HEK293 (cell line): ENCODE data around the gene SIK3.

Experiments
- FEZF1 ChIP-seq: fragments of 450-650 bp; formaldehyde crosslinking; IDR thresholded peaks from 2 replicates; pipeline ENCODE4 v1.5.1; 2016; ENCODE audit warnings: missing biosample characterization, missing genetic modification characterization
- OSR2 ChIP-seq: fragments of 450-650 bp; formaldehyde crosslinking; IDR thresholded peaks from 2 replicates; pipeline ENCODE4 v1.5.1; 2016; ENCODE audit warnings: missing biosample characterization, missing genetic modification characterization
- REPIN1 ChIP-seq: fragments of 450-650 bp; formaldehyde crosslinking; IDR thresholded peaks from 2 replicates; pipeline ENCODE4 v1.5.1; 2017; ENCODE audit warnings: missing biosample characterization, missing genetic modification characterization, low read depth
- SALL2 ChIP-seq: fragments of 450-650 bp; formaldehyde crosslinking; IDR thresholded peaks from 2 replicates; pipeline ENCODE4 v1.5.0; 2017; ENCODE audit warnings: missing biosample characterization, mild to moderate bottlenecking, missing genetic modification characterization, borderline replicate concordance
- ZNF121 ChIP-seq: fragments of 450-650 bp; formaldehyde crosslinking; IDR thresholded peaks from 2 replicates; pipeline ENCODE4 v1.5.1; 2016; ENCODE audit warnings: missing biosample characterization, missing genetic modification characterization
- ZNF132 ChIP-seq: fragments of 450-650 bp; formaldehyde crosslinking; IDR thresholded peaks from 2 replicates; pipeline ENCODE4 v1.5.1; 2017; ENCODE audit warnings: missing biosample characterization, missing genetic modification characterization, borderline replicate concordance
- ZNF133 ChIP-seq: fragments of 450-650 bp; formaldehyde crosslinking; IDR thresholded peaks from 2 replicates; pipeline ENCODE4 v1.5.1; 2016; ENCODE audit warnings: missing biosample characterization, missing genetic modification characterization
- ZNF157 ChIP-seq: fragments of 450-650 bp; formaldehyde crosslinking; IDR thresholded peaks from 2 replicates; pipeline ENCODE4 v1.5.1; 2016; ENCODE audit warnings: missing biosample characterization, missing genetic modification characterization
- ZNF175 ChIP-seq: fragments of 450-650 bp; formaldehyde crosslinking; IDR thresholded peaks from 2 replicates; pipeline ENCODE4 v1.5.1; 2016; ENCODE audit warnings: missing biosample characterization, missing genetic modification characterization
- ZNF19 ChIP-seq: fragments of 450-650 bp; formaldehyde crosslinking; IDR thresholded peaks from 2 replicates; pipeline ENCODE4; 2016; ENCODE audit warnings: missing biosample characterization, missing genetic modification characterization, low read depth
- ZNF202 ChIP-seq: fragments of 450-650 bp; formaldehyde crosslinking; IDR thresholded peaks from 2 replicates; pipeline ENCODE4 v1.5.1; 2016; ENCODE audit warnings: missing biosample characterization, missing genetic modification characterization, borderline replicate concordance
- ZNF266 ChIP-seq: fragments of 450-650 bp; formaldehyde crosslinking; IDR thresholded peaks from 2 replicates; pipeline ENCODE4 v1.5.1; 2016; ENCODE audit warnings: missing biosample characterization, missing genetic modification characterization, low read depth
- ZNF366 ChIP-seq: fragments of 450-650 bp; formaldehyde crosslinking; conservative IDR thresholded peaks from 2 replicates; pipeline ENCODE4 v1.5.1; 2016; ENCODE audit warnings: missing biosample characterization, missing genetic modification characterization
- ZNF391 ChIP-seq: fragments of 450-650 bp; formaldehyde crosslinking; IDR thresholded peaks from 2 replicates; pipeline ENCODE4 v1.5.1; 2016; ENCODE audit warnings: low read depth, missing biosample characterization, missing genetic modification characterization, borderline replicate concordance
- ZNF514 ChIP-seq: fragments of 450-650 bp; formaldehyde crosslinking; IDR thresholded peaks from 2 replicates; pipeline ENCODE4 v1.5.1; 2016; ENCODE audit warnings: missing biosample characterization, missing genetic modification characterization
- ZNF529 ChIP-seq: fragments of 450-650 bp; formaldehyde crosslinking; IDR thresholded peaks from 2 replicates; pipeline ENCODE4 v1.5.1; 2017; ENCODE audit warnings: missing genetic modification characterization, missing biosample characterization; ENCODE audit not compliant: insufficient replicate concordance
- ZNF701 ChIP-seq: fragments of 450-650 bp; formaldehyde crosslinking; IDR thresholded peaks from 2 replicates; pipeline ENCODE4 v1.5.1; 2016; ENCODE audit warnings: missing biosample characterization, missing genetic modification characterization
- ZNF776 ChIP-seq: fragments of 450-650 bp; formaldehyde crosslinking; IDR thresholded peaks from 2 replicates; pipeline ENCODE4 v1.5.0; 2017; ENCODE audit warnings: missing biosample characterization, missing genetic modification characterization, borderline replicate concordance
- ZNF792 ChIP-seq: fragments of 450-650 bp; formaldehyde crosslinking; IDR thresholded peaks from 2 replicates; pipeline ENCODE4 v1.5.1; 2016; ENCODE audit warnings: missing biosample characterization, missing genetic modification characterization
- TF ChIP-seq, protein P1 (sequence below): fragments of 450-650 bp; formaldehyde crosslinking; IDR thresholded peaks from 2 replicates; pipeline ENCODE4 v1.5.1; 2016; ENCODE audit warnings: missing biosample characterization, missing genetic modification characterization
- TF ChIP-seq, protein P2 (sequence below): fragments of 450-650 bp; formaldehyde crosslinking; IDR thresholded peaks from 2 replicates; pipeline ENCODE4 v1.5.1; 2016; ENCODE audit warnings: missing biosample characterization, missing genetic modification characterization
- TF ChIP-seq, protein P3 (sequence below): fragments of 450-650 bp; formaldehyde crosslinking; IDR thresholded peaks from 2 replicates; pipeline ENCODE4 v1.5.1; 2016; ENCODE audit warnings: missing biosample characterization, missing genetic modification characterization, low read depth
- TF ChIP-seq, protein P4 (sequence below): fragments of 450-650 bp; formaldehyde crosslinking; IDR thresholded peaks from 2 replicates; pipeline ENCODE4 v1.5.1; 2016; ENCODE audit warnings: missing biosample characterization, missing genetic modification characterization
- TF ChIP-seq, protein P5 (sequence below): fragments of 450-650 bp; formaldehyde crosslinking; IDR thresholded peaks from 2 replicates; pipeline ENCODE4 v1.5.0; 2017; ENCODE audit warnings: missing biosample characterization, missing genetic modification characterization, borderline replicate concordance
- TF ChIP-seq, protein P6 (sequence below): fragments of 450-650 bp; formaldehyde crosslinking; IDR thresholded peaks from 2 replicates; pipeline ENCODE4 v1.5.1; 2017; ENCODE audit warnings: missing biosample characterization, missing genetic modification characterization

Gene SIK3

DNA sequence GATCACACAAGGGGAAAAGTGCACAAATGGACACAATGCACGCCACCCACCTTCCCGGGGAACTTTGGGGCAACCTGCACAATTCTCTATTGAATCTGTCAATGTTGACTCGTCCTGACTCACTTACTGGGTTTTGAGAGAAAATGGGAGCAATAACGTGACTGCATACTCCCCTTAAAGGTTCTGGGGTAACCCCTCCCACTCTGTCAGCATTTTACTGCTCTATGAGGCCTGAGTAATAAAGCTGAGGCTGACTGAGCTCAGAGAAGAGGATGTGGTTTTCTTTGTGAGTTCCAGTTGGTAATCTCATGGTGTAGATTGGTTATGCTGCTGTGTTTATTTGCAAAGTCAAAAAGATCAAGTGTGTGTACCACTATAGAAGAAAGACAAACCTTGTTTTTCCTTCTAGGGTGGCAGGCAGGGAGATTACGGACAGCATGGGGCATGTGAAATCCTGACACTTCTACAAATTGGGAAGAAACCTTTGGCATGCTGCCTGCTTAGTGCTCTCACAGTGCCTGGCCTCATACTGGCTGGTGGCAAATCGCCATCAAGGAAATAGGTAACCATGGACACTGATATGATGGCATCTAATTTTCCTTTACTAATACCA, 244.7 kb downstream of the SIK3 start (continued):
- TF ChIP-seq, protein P1, sequence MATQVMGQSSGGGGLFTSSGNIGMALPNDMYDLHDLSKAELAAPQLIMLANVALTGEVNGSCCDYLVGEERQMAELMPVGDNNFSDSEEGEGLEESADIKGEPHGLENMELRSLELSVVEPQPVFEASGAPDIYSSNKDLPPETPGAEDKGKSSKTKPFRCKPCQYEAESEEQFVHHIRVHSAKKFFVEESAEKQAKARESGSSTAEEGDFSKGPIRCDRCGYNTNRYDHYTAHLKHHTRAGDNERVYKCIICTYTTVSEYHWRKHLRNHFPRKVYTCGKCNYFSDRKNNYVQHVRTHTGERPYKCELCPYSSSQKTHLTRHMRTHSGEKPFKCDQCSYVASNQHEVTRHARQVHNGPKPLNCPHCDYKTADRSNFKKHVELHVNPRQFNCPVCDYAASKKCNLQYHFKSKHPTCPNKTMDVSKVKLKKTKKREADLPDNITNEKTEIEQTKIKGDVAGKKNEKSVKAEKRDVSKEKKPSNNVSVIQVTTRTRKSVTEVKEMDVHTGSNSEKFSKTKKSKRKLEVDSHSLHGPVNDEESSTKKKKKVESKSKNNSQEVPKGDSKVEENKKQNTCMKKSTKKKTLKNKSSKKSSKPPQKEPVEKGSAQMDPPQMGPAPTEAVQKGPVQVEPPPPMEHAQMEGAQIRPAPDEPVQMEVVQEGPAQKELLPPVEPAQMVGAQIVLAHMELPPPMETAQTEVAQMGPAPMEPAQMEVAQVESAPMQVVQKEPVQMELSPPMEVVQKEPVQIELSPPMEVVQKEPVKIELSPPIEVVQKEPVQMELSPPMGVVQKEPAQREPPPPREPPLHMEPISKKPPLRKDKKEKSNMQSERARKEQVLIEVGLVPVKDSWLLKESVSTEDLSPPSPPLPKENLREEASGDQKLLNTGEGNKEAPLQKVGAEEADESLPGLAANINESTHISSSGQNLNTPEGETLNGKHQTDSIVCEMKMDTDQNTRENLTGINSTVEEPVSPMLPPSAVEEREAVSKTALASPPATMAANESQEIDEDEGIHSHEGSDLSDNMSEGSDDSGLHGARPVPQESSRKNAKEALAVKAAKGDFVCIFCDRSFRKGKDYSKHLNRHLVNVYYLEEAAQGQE (tag by site-specific recombination): no peak
- TF ChIP-seq, protein P2, sequence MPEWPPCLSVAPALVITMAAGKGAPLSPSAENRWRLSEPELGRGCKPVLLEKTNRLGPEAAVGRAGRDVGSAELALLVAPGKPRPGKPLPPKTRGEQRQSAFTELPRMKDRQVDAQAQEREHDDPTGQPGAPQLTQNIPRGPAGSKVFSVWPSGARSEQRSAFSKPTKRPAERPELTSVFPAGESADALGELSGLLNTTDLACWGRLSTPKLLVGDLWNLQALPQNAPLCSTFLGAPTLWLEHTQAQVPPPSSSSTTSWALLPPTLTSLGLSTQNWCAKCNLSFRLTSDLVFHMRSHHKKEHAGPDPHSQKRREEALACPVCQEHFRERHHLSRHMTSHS (tag by site-specific recombination): peak; percentile 96
- TF ChIP-seq ZNF19 (tag by site-specific recombination): no peak
- TF ChIP-seq, protein P3, sequence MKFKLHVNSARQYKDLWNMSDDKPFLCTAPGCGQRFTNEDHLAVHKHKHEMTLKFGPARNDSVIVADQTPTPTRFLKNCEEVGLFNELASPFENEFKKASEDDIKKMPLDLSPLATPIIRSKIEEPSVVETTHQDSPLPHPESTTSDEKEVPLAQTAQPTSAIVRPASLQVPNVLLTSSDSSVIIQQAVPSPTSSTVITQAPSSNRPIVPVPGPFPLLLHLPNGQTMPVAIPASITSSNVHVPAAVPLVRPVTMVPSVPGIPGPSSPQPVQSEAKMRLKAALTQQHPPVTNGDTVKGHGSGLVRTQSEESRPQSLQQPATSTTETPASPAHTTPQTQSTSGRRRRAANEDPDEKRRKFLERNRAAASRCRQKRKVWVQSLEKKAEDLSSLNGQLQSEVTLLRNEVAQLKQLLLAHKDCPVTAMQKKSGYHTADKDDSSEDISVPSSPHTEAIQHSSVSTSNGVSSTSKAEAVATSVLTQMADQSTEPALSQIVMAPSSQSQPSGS (tag by site-specific recombination): peak; percentile 35
- TF ChIP-seq ZNF366 (tag by site-specific recombination): no peak
- no peak for TF ChIP-seq ZNF132 (tag by site-specific recombination)
- TF ChIP-seq, protein P4, sequence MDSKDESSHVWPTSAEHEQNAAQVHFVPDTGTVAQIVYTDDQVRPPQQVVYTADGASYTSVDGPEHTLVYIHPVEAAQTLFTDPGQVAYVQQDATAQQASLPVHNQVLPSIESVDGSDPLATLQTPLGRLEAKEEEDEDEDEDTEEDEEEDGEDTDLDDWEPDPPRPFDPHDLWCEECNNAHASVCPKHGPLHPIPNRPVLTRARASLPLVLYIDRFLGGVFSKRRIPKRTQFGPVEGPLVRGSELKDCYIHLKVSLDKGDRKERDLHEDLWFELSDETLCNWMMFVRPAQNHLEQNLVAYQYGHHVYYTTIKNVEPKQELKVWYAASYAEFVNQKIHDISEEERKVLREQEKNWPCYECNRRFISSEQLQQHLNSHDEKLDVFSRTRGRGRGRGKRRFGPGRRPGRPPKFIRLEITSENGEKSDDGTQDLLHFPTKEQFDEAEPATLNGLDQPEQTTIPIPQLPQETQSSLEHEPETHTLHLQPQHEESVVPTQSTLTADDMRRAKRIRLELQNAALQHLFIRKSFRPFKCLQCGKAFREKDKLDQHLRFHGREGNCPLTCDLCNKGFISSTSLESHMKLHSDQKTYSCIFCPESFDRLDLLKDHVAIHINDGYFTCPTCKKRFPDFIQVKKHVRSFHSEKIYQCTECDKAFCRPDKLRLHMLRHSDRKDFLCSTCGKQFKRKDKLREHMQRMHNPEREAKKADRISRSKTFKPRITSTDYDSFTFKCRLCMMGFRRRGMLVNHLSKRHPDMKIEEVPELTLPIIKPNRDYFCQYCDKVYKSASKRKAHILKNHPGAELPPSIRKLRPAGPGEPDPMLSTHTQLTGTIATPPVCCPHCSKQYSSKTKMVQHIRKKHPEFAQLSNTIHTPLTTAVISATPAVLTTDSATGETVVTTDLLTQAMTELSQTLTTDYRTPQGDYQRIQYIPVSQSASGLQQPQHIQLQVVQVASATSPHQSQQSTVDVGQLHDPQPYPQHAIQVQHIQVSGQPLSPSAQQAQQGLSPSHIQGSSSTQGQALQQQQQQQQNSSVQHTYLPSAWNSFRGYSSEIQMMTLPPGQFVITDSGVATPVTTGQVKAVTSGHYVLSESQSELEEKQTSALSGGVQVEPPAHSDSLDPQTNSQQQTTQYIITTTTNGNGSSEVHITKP (tag by site-specific recombination): no peak
- no peak for TF ChIP-seq ZNF776 (tag by site-specific recombination)
- TF ChIP-seq ZNF529: no peak
- TF ChIP-seq OSR2 (tag by site-specific recombination): peak; percentile 99
- TF ChIP-seq REPIN1 (tag by site-specific recombination): no peak
- TF ChIP-seq ZNF133 (tag by site-specific recombination): no peak
- no peak for TF ChIP-seq ZNF701 (tag by site-specific recombination)
- no peak for TF ChIP-seq ZNF121
- no peak for TF ChIP-seq ZNF157 (tag by site-specific recombination)
- TF ChIP-seq ZNF266 (tag by site-specific recombination): no peak
- TF ChIP-seq, protein P5, sequence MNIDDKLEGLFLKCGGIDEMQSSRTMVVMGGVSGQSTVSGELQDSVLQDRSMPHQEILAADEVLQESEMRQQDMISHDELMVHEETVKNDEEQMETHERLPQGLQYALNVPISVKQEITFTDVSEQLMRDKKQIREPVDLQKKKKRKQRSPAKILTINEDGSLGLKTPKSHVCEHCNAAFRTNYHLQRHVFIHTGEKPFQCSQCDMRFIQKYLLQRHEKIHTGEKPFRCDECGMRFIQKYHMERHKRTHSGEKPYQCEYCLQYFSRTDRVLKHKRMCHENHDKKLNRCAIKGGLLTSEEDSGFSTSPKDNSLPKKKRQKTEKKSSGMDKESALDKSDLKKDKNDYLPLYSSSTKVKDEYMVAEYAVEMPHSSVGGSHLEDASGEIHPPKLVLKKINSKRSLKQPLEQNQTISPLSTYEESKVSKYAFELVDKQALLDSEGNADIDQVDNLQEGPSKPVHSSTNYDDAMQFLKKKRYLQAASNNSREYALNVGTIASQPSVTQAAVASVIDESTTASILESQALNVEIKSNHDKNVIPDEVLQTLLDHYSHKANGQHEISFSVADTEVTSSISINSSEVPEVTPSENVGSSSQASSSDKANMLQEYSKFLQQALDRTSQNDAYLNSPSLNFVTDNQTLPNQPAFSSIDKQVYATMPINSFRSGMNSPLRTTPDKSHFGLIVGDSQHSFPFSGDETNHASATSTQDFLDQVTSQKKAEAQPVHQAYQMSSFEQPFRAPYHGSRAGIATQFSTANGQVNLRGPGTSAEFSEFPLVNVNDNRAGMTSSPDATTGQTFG (tag by site-specific recombination): no peak
- no peak for TF ChIP-seq ZNF514
- no peak; the same call in 1 of the 2 replicates for TF ChIP-seq ZNF391 (tag by site-specific recombination)
- no peak for TF ChIP-seq ZNF792 (tag by site-specific recombination)
- TF ChIP-seq ZNF202 (tag by site-specific recombination): no peak
- TF ChIP-seq FEZF1 (tag by site-specific recombination): peak; percentile 99
- no peak for TF ChIP-seq SALL2 (tag by site-specific recombination)
- TF ChIP-seq ZNF175 (tag by site-specific recombination): no peak
- TF ChIP-seq, protein P6, sequence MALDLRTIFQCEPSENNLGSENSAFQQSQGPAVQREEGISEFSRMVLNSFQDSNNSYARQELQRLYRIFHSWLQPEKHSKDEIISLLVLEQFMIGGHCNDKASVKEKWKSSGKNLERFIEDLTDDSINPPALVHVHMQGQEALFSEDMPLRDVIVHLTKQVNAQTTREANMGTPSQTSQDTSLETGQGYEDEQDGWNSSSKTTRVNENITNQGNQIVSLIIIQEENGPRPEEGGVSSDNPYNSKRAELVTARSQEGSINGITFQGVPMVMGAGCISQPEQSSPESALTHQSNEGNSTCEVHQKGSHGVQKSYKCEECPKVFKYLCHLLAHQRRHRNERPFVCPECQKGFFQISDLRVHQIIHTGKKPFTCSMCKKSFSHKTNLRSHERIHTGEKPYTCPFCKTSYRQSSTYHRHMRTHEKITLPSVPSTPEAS (tag by site-specific recombination): no peak
